M059J (cell line): ENCODE results near the gene UBE2J2. TPM values are rescaled to one million over a fixed set of nuclear protein-coding genes. Genes with fewer than 3 reads are reported as not detected.
"Not testable (repeated sequence)": the region's sequence is repeated elsewhere in the genome, so short reads cannot be mapped to it uniquely, and the experiment has no call there.

Source experiments
- DNase-seq: peaks from one replicate; pipeline ENCODE4 v3.0.0-alpha.2; 2012; ENCODE audit warnings: low read depth
- total RNA-seq: library from RNA; depleted of rRNA; stranded (reverse); fragments of >200 nt; shearing (Covaris generic); gene quantifications from 2 replicates; pipeline ENCODE4 v1.2.3, GENCODE V29; 2014

Gene UBE2J2
- total RNA-seq, 1 experiment from 2014 or later = 59.5 TPM

- no peak for DNase-seq
Observed at GRCh38 chr1:1256956-1257871, 16.4 kb downstream of the UBE2J2 start.

DNA sequence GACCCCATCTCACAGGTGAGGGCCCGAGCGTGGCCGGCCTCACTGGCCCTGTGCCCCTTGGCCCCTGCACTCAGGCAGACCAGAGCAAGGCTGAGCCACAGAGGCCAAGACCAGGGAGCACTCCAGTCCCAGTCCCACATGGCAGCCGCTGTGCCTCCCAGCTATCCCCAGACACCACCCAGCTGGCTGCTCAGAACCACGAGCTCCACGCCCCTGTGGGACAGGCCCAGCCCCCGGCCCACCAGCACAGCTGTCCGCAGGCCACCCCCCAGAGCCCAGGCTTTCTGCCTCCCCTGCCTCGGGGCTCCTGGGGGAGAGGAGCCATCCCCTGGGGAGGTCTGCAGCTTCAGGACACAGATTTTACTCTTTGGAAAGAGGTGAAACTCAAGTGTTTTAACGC is 18.0 kb downstream of the UBE2J2 start:
- DNase-seq = no peak

DNA sequence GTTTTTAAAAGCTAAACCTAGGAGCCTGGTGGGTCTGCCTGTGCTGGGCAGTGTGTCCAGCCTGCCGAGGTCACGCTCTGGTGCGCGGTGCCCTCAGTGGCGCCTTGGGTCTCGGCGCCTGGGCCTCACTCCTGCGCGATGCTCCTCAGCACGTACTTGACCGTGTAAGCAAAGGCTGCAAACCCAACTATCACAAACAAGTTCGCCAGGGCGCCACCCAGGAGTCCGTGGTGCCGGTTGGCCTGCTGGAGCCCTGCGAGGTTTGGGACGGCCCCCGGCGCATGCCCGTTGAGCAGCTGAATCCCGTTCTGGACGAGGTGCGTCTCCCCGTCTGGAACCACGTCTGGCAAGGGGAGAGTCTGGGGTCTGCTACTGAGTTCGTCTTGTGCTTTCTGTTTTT is 18.6 kb downstream of the UBE2J2 start:
- no peak for DNase-seq

DNA sequence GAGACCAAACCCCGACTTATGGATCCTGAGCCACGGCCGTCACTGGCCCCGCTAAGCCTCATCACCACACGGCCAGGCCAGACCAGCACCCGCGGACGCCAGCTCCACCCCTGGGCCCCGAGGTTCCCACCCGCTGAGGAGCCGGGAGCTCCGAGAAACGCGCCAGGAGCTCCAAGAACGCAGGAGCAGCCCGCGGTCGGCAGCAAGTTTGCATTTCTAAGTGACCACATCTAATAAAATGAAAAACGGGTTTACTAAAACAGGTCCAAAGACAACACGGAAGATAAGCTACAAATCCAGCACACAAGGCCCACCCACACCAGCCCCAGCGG is 19.0 kb downstream of the UBE2J2 start:
- DNase-seq = no peak

DNA sequence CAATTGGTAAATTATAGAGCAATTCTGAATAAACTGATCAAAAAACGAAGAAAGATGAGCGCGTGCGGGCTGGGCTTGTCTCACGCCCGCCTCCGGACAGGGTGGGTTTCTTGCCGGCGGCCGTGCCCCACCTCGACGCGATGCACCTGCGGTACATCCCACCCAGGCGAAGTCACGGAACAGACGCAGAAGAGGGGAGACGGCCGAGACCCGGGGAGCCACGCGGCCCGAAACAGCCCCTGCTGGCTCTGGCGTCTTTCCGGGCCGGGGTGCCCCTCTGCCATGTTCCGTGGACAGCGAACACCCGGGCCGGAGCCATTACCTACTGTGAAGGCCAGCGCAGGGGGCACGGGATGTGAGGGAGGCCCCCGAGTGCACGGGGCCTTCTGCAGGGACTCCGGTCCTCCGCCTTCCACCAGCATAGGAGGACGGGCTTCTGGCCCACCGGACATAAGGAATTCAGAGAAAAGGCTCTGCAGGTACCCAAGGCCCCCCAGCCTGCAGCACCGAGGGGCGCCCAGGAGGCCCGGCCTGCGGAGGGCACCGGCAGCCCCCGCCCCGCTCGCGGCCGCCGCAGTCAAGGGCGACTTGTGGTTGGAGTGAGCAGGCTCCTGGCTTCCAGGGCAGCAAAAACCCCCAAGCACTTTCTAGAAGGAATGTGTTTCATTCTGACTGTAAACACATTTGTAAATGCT is 19.5 kb downstream of the UBE2J2 start:
- DNase-seq = no peak

GRCh38 chr1:1253314-1253713 is 20.3 kb downstream of the UBE2J2 start:
- DNase-seq = no peak

DNA sequence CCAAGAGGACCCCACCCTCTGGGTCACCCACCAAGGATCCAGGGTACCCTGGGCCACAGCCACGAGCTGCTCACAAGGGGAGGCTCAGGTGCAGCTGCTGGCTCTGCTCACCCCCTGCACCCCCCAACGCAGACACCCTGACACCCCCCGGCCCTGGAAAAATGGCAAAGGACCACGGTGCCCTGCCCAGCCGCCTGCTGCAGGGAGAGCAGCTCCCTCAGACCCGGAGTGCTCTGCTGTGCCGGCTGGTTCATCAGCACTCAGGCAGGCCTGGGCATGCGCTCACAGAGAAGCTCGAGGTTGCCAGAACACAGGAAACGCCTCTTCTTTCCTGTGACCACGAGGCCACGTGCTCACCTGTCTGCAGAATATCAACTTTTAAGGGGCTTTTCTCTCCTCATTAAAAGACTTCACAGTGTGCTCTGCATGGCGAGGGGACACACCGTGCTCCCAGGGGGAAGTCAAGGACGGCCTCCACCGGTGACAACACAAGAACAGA is 22.8 kb downstream of the UBE2J2 start:
- DNase-seq = no peak

GRCh38 chr1:1248009-1248913 is 25.4 kb downstream of the UBE2J2 start:
- not testable (repeated sequence) for DNase-seq

DNA sequence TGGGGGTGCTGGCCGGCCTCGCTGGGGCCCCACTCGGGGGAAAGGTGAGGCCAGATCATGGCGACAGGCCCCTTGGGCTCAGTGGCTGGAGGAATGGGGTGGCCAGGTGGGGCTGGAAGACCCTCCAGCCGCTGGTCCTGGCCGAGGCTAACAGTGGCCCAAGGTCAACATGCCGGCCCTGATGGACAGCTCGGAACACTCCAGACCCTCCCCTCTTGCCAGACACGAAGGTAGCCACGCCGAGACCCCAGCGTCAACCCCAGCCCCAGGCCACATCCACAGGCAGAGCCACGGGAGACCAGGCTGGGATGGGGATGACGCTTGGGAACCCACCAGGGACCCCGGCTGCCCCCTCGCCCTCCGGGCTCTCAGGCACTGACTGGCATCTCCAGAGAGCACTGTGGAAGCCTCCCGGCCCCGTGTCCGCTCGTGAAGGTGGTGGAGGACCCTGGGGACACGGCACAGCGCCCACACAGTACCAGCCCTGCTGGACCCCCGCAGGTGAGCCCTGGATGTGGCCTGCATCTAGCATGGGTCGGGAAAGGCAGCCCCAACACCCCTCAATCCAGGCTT is 26.2 kb downstream of the UBE2J2 start:
- no peak for DNase-seq

DNA sequence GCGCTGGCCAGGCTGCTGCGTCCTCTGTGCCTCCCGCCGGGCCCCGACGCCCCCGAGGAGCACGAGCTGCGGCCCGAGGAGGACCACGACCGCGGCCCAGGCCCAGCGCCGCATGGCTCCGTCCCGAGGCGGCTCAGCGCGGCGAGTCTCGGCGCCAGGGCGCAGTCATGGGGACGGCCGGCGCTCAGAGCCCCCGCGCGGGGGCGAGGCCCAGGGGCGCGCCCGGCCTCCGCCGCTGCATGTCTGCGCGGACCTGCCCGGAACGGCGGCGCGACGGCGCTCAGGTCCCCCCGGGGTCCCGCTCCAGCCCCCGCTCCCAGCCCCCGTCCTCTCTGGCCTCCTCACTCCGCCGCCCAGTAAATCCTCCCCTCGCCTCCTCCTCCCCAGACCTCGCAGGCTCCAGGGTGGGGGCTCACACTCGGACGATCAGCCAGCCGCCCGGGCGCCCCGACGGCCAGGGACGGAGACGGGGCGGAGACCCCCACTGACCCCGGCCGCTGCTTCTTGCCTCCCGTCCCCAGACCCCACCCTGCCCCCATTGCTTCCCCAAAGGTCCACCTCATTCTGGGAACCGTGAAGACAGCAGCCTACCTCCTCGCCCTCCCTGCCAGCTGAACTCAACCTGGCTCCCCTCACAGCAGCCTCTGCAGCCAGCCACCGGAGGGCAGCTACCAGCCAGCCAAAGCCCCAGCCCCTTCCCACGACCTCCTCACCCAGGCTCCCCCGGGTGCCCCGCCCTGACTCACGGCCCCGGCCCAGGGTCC is 26.9 kb downstream of the UBE2J2 start, which contains the start of gene C1QTNF12:
TSS of gene C1QTNF12 (minus strand) at position 146 of the 764 bp plus-strand sequence. CDS start at position 114, 32 bp downstream.
- DNase-seq = no peak

GRCh38 chr1:1245817-1246576 is 27.7 kb downstream of the UBE2J2 start:
- no peak for DNase-seq

DNA sequence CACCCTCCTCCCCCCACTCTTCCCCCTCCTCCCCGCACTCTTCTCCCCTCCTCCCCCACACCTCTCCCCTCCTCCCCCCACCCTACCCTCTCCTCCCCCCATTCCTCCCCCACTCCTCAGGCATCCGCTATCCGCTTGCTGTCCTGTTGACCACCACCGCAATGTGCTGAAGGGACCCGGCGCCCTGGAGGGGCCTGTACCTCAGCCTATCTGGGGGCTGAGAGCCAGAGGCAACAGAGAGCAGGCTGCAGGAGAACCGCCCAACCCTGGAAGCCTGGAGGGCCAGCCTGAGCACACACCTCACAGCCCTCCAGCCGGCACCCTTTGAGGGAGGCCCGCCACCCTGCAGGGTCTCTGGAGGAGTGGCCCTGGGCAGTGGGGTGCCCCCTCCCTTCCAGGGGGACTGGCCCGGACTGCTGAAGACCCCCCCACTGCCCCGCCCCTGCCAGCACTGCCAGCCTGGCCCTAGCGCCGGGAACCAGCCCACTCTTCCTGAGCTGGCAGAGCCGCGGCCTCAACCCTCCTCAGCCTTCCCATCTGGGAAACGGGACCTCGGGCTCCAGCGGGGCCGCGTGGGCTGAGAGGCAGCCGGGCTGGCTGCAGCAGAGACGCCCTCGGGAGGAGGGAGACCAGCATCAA is 28.4 kb downstream of the UBE2J2 start:
- DNase-seq = no peak

DNA sequence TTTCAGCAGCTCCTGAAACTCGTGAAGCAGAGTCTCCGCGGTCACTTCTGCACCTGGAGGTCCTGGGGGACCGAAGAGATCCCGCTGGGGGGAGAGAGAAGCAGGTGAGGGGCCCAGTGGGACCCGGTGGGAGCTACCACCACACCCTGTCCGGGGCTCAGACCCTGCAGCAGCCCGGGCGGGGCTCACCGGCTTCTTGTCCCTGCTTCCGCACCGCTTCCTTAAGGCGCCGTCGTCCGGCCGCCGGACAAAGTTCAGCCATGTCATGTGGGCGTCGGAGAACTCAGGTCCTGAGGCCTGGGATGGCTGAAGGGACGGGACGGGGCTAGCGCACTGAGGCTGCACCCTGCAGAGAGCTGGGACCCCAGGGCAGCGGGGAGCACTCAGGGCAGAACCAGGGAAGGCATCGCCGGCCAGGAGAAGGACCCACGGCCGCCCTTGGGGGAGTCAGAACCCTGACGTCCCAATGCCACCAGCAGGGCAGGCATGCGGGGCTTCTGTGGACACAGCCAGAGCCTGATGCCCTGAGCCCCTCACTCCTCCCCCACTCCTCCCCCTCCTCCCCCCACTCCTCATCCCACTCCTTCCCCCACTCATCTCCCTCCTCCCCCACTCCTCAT is 29.4 kb downstream of the UBE2J2 start:
- DNase-seq = no peak

DNA sequence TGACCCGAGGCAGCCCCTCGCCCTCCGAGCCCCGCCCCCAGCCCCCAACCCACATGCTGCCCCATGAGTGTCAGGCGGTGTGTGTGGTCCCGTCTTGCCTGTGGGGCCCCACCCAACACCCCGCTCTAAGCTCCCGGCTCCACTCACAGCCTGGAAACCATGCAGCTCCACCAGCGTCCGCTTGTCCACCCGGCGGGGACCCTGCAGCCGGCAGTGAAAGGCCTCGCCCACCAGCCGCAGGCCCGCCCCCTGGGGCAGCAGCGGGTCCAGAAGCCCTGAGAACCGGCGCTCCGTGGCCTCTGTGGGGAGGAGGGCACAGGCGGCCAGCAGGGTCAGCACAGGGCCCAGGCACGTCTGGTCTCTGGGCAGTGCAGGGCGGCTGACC is 29.9 kb downstream of the UBE2J2 start:
- no peak for DNase-seq

DNA sequence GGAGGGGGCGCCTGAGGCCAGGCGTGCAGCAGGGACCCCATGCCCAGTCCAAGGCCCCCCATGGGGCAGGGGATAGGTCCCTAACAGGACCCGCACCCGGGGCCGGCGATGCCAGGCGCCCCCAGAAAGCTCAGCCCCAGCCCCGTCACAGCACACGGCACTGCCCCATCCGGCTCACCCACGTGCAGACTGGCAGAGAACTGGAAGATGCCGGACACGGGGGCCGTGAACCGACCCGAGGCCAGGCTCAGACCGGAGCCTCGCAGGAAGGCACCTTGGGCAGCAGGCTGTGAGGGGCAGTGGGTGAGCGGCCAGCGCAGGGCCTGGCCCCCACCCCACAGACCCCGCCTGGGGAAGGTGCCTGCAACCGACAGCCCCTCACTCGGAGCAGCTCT is 30.4 kb downstream of the UBE2J2 start:
- DNase-seq = no peak

DNA sequence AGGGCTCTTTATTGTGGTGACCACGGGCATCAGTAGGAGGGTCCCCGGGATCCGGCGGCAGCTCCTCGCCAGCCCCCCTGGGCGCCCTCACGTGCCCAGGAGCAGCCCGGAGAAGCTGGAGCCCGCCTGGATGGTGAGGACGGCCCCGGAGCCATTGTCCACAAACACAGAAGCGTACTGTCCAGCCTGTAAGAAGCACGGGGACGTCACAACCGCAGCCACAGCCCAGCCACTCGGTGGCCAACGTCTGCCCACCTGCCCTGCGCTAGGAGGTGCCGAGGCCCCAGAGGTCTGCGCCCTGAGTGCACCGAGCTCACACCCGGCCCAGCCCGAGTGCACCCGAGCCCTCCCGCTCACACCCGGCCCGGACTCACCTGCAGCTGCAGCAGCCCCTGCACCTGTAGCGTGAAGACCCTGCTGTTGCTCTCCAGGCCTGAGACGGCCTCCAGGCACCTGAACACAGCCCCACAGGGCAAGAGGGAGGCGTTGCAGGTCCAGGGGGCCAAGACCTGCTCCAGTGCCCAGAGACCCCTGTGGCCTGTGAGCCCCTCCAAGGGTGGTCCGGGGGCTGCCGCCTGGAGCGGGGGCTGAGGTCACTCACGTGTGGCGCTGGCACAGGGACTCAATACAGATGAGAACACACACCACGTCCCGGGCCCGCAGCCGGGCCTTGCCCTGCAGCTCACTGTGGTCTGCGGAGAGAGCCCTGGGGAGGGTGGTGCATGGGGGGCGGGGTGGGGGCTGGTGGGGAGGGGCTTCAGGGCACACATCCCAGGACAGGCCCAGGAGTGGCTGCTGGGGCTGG is 31.0 kb downstream of the UBE2J2 start:
- DNase-seq = no peak

GRCh38 chr1:1241588-1242219 is 31.9 kb downstream of the UBE2J2 start:
- no peak for DNase-seq
